Mucosa of gallbladder (tissue), 1 donor: Measurements from ENCODE around the gene ZNF148. TPM values are rescaled to one million over a fixed set of nuclear protein-coding genes. Genes with fewer than 3 reads are reported as not detected.

ENCODE experiments used
- DNase-seq: peaks from one replicate; pipeline ENCODE4 v3.0.0-alpha.2; 2020; ENCODE audit warnings: low spot score
- total RNA-seq: library from RNA; stranded (reverse); gene quantifications from one replicate; pipeline ENCODE4 v1.2.1, GENCODE V29; 2021
- donor health status: DM: no; HTN: no; CAD: no.

Gene ZNF148
- total RNA-seq, 1 donor from 2014 or later = 50.4 TPM

GRCh38 chr3:125331243-125331642 is 43.9 kb downstream of the ZNF148 start:
- DNase-seq = no peak

- DNase-seq = no peak
Observed at GRCh38 chr3:125326957-125327356, 48.2 kb downstream of the ZNF148 start.

- DNase-seq = no peak
Observed at GRCh38 chr3:125325746-125326145, 49.4 kb downstream of the ZNF148 start.

GRCh38 chr3:125324341-125324740 is 50.8 kb downstream of the ZNF148 start:
- no peak for DNase-seq

- DNase-seq = no peak
Observed at GRCh38 chr3:125322917-125323316, 52.2 kb downstream of the ZNF148 start.

GRCh38 chr3:125322166-125322565 is 53.0 kb downstream of the ZNF148 start:
- no peak for DNase-seq

- no peak for DNase-seq
Observed at GRCh38 chr3:125319765-125320164, 55.4 kb downstream of the ZNF148 start.

GRCh38 chr3:125318871-125319270 is 56.3 kb downstream of the ZNF148 start:
- no peak for DNase-seq

GRCh38 chr3:125318167-125318865 is 56.8 kb downstream of the ZNF148 start:
- DNase-seq = no peak

GRCh38 chr3:125317761-125318160 is 57.4 kb downstream of the ZNF148 start:
- DNase-seq = no peak

GRCh38 chr3:125316949-125317348 is 58.2 kb downstream of the ZNF148 start:
- no peak for DNase-seq

- no peak for DNase-seq
Observed at GRCh38 chr3:125316246-125316645, 58.9 kb downstream of the ZNF148 start.

- no peak for DNase-seq
Observed at GRCh38 chr3:125313060-125313635, 62.0 kb downstream of the ZNF148 start.

GRCh38 chr3:125310623-125311081 is 64.5 kb downstream of the ZNF148 start:
- DNase-seq = no peak

GRCh38 chr3:125309476-125309875 is 65.6 kb downstream of the ZNF148 start:
- no peak for DNase-seq

GRCh38 chr3:125306620-125307019 is 68.5 kb downstream of the ZNF148 start:
- DNase-seq = no peak

- DNase-seq = no peak
Observed at GRCh38 chr3:125302932-125303331, 72.2 kb downstream of the ZNF148 start.

- DNase-seq = no peak
Observed at GRCh38 chr3:125300416-125300815, 74.7 kb downstream of the ZNF148 start.

GRCh38 chr3:125294411-125294810 is 80.7 kb downstream of the ZNF148 start:
- no peak for DNase-seq

GRCh38 chr3:125292015-125292414 is 83.1 kb downstream of the ZNF148 start:
- no peak for DNase-seq

GRCh38 chr3:125289429-125289981 is 85.6 kb downstream of the ZNF148 start:
- DNase-seq = no peak

GRCh38 chr3:125287248-125287647 is 87.9 kb downstream of the ZNF148 start:
- DNase-seq = no peak

GRCh38 chr3:125281381-125281780 is 93.7 kb downstream of the ZNF148 start:
- no peak for DNase-seq
